BLaER1 (cell line): ENCODE data around the gene CCDC126.

Experiments used
- H3K27ac ChIP-seq: shearing (Covaris generic); formaldehyde crosslinking; 2 replicates; pipeline ENCODE4 v1.8.1; 2022
- H3K27me3 ChIP-seq: shearing (Covaris generic); formaldehyde crosslinking; 2 replicates; pipeline ENCODE4 v1.8.1; 2022
- H3K36me3 ChIP-seq: shearing (Covaris generic); formaldehyde crosslinking; 2 replicates; pipeline ENCODE4 v1.8.1; 2022
- H3K4me1 ChIP-seq: shearing (Covaris generic); formaldehyde crosslinking; 2 replicates; pipeline ENCODE4 v1.8.1; 2022
- H3K4me2 ChIP-seq: shearing (Covaris generic); formaldehyde crosslinking; 2 replicates; pipeline ENCODE4 v1.8.1; 2022
- H3K4me3 ChIP-seq: shearing (Covaris generic); formaldehyde crosslinking; 2 replicates; pipeline ENCODE4 v1.8.1; 2022
- H3K9ac ChIP-seq: shearing (Covaris generic); formaldehyde crosslinking; 2 replicates; pipeline ENCODE4 v1.8.1; 2022
- H3K9me3 ChIP-seq: shearing (Covaris generic); formaldehyde crosslinking; 2 replicates; pipeline ENCODE4 v1.8.1; 2022
- H4K20me1 ChIP-seq: shearing (Covaris generic); formaldehyde crosslinking; 2 replicates; pipeline ENCODE4 v1.8.1; 2022
- Cebpa-rat ChIP-seq: shearing (Covaris generic); IDR thresholded peaks from 2 replicates; pipeline ENCODE4 v1.8.1; 2022

CCDC126 gene

GRCh38 chr7:23618241-23618640 lies 21.1 kb downstream of the CCDC126 start:
- Histone ChIP-seq H4K20me1 (no peaks in the 10 kb centered on the region), H3K36me3 (peaks cover 56% of the 10 kb centered on the region), H3K4me2 (no peak overlapping the region), H3K27ac (no peak overlapping the region), H3K27me3 (no peaks in the 10 kb centered on the region), H3K4me3 (no peak overlapping the region), H3K9me3 (peaks cover 40% of the 10 kb centered on the region), H3K9ac (no peak overlapping the region), H3K4me1 (no peaks in the 10 kb centered on the region)
- TF ChIP-seq Cebpa-rat: no peak

- peaks cover 40% of the 10 kb centered on the region for H3K9me3 ChIP-seq
- TF ChIP-seq Cebpa-rat: no peak
- no peaks in the 10 kb centered on the region for H4K20me1 ChIP-seq
- no peak overlapping the region for H3K4me2 ChIP-seq
- H3K9ac ChIP-seq: no peak overlapping the region
- no peak overlapping the region for H3K4me3 ChIP-seq
- no peaks in the 10 kb centered on the region for H3K4me1 ChIP-seq
- H3K27me3 ChIP-seq: no peaks in the 10 kb centered on the region
- no peak overlapping the region for H3K27ac ChIP-seq
- peaks cover 49% of the 10 kb centered on the region for H3K36me3 ChIP-seq
Measured at GRCh38 chr7:23619141-23619540, 22.0 kb downstream of the CCDC126 start.

- Histone ChIP-seq H3K4me1 (no peaks in the 10 kb centered on the region), H3K9ac (no peak overlapping the region), H3K36me3 (peaks cover 34% of the 10 kb centered on the region), H3K4me2 (no peak overlapping the region), H3K27ac (no peak overlapping the region), H4K20me1 (no peaks in the 10 kb centered on the region), H3K4me3 (no peak overlapping the region), H3K9me3 (peaks cover 18% of the 10 kb centered on the region), H3K27me3 (no peaks in the 10 kb centered on the region)
- no peak for TF ChIP-seq Cebpa-rat
Measured at GRCh38 chr7:23622506-23622925, 25.3 kb downstream of the CCDC126 start.

GRCh38 chr7:23628370-23628769 lies 31.2 kb downstream of the CCDC126 start:
- H4K20me1 ChIP-seq: no peaks in the 10 kb centered on the region
- H3K27me3 ChIP-seq: no peaks in the 10 kb centered on the region
- TF ChIP-seq Cebpa-rat: no peak
- no peak overlapping the region for H3K4me2 ChIP-seq
- H3K4me1 ChIP-seq: no peaks in the 10 kb centered on the region
- peaks cover 13% of the 10 kb centered on the region; the same call in 1 of the 2 replicates for H3K36me3 ChIP-seq
- no peaks in the 10 kb centered on the region for H3K9me3 ChIP-seq
- H3K4me3 ChIP-seq: no peak overlapping the region
- H3K9ac ChIP-seq: no peak overlapping the region
- H3K27ac ChIP-seq: no peak overlapping the region

GRCh38 chr7:23633417-23633816 lies 36.2 kb downstream of the CCDC126 start:
- Histone ChIP-seq H4K20me1 (no peaks in the 10 kb centered on the region), H3K27ac (no peak overlapping the region), H3K36me3 (peaks cover 5% of the 10 kb centered on the region; the same call in 1 of the 2 replicates), H3K4me1 (no peaks in the 10 kb centered on the region), H3K27me3 (no peaks in the 10 kb centered on the region), H3K4me2 (no peak overlapping the region), H3K4me3 (no peak overlapping the region), H3K9me3 (no peaks in the 10 kb centered on the region), H3K9ac (no peak overlapping the region)
- no peak for TF ChIP-seq Cebpa-rat

- TF ChIP-seq Cebpa-rat: no peak
- H3K27me3 ChIP-seq: no peaks in the 10 kb centered on the region
- H3K4me2 ChIP-seq: no peak overlapping the region
- H3K9me3 ChIP-seq: no peaks in the 10 kb centered on the region
- H3K9ac ChIP-seq: no peak overlapping the region
- H3K4me3 ChIP-seq: no peak overlapping the region
- H3K36me3 ChIP-seq: no peaks in the 10 kb centered on the region
- H3K27ac ChIP-seq: no peak overlapping the region
- no peaks in the 10 kb centered on the region for H4K20me1 ChIP-seq
- no peaks in the 10 kb centered on the region for H3K4me1 ChIP-seq
Measured at GRCh38 chr7:23645822-23646221, 48.6 kb downstream of the CCDC126 start.

GRCh38 chr7:23653942-23654341 lies 56.8 kb downstream of the CCDC126 start:
- Histone ChIP-seq H3K9ac (no peak overlapping the region), H3K4me1 (no peaks in the 10 kb centered on the region), H3K27me3 (no peaks in the 10 kb centered on the region), H3K4me3 (no peak overlapping the region), H4K20me1 (no peaks in the 10 kb centered on the region), H3K27ac (no peak overlapping the region), H3K36me3 (no peaks in the 10 kb centered on the region; the same call in 1 of the 2 replicates), H3K9me3 (peaks cover 57% of the 10 kb centered on the region), H3K4me2 (no peak overlapping the region)
- TF ChIP-seq Cebpa-rat: no peak

GRCh38 chr7:23654508-23654907 lies 57.3 kb downstream of the CCDC126 start:
- Histone ChIP-seq H4K20me1 (no peaks in the 10 kb centered on the region), H3K27ac (no peak overlapping the region), H3K36me3 (no peaks in the 10 kb centered on the region; the same call in 1 of the 2 replicates), H3K27me3 (no peaks in the 10 kb centered on the region), H3K9ac (no peak overlapping the region), H3K4me2 (no peak overlapping the region), H3K9me3 (peaks cover 63% of the 10 kb centered on the region), H3K4me1 (no peaks in the 10 kb centered on the region), H3K4me3 (no peak overlapping the region)
- TF ChIP-seq Cebpa-rat: no peak

GRCh38 chr7:23655433-23655832 lies 58.3 kb downstream of the CCDC126 start:
- Histone ChIP-seq H3K9me3 (peaks cover 68% of the 10 kb centered on the region), H3K4me3 (no peak overlapping the region), H3K27ac (no peak overlapping the region)

GRCh38 chr7:23658831-23659427 lies 61.7 kb downstream of the CCDC126 start:
- TF ChIP-seq Cebpa-rat: no peak
- H3K27me3 ChIP-seq: no peaks in the 10 kb centered on the region
- H3K4me2 ChIP-seq: no peak overlapping the region
- no peaks in the 10 kb centered on the region for H3K4me1 ChIP-seq
- H3K27ac ChIP-seq: no peak overlapping the region
- no peaks in the 10 kb centered on the region; the same call in 1 of the 2 replicates for H3K36me3 ChIP-seq
- no peak overlapping the region for H3K4me3 ChIP-seq
- H3K9me3 ChIP-seq: peaks cover 56% of the 10 kb centered on the region
- no peaks in the 10 kb centered on the region for H4K20me1 ChIP-seq
- no peak overlapping the region for H3K9ac ChIP-seq

More at GRCh38 chr7:23655433-23655832, 58.3 kb downstream of the CCDC126 start:
- Histone ChIP-seq H3K4me1 (no peaks in the 10 kb centered on the region), H3K9ac (no peak overlapping the region), H3K27me3 (no peaks in the 10 kb centered on the region), H3K36me3 (no peaks in the 10 kb centered on the region; the same call in 1 of the 2 replicates), H3K4me2 (no peak overlapping the region), H4K20me1 (no peaks in the 10 kb centered on the region)
- no peak for TF ChIP-seq Cebpa-rat

GRCh38 chr7:23661385-23661784 lies 64.2 kb downstream of the CCDC126 start:
- H3K4me3 ChIP-seq: no peak overlapping the region
- H3K4me2 ChIP-seq: no peak overlapping the region
- no peaks in the 10 kb centered on the region for H3K4me1 ChIP-seq
- no peaks in the 10 kb centered on the region for H4K20me1 ChIP-seq
- H3K27ac ChIP-seq: no peak overlapping the region
- no peaks in the 10 kb centered on the region for H3K27me3 ChIP-seq
- no peak overlapping the region for H3K9ac ChIP-seq
- H3K36me3 ChIP-seq: no peaks in the 10 kb centered on the region
- no peak for TF ChIP-seq Cebpa-rat
- H3K9me3 ChIP-seq: peaks cover 44% of the 10 kb centered on the region
